ENCODE measurements around the gene PSMC3IP. TPM values are rescaled to one million over a fixed set of nuclear protein-coding genes. Genes with fewer than 3 reads are reported as not detected.

The PSMC3IP gene
- total RNA-seq, 1 experiment from 2014 or later: 23.3 TPM

DNA sequence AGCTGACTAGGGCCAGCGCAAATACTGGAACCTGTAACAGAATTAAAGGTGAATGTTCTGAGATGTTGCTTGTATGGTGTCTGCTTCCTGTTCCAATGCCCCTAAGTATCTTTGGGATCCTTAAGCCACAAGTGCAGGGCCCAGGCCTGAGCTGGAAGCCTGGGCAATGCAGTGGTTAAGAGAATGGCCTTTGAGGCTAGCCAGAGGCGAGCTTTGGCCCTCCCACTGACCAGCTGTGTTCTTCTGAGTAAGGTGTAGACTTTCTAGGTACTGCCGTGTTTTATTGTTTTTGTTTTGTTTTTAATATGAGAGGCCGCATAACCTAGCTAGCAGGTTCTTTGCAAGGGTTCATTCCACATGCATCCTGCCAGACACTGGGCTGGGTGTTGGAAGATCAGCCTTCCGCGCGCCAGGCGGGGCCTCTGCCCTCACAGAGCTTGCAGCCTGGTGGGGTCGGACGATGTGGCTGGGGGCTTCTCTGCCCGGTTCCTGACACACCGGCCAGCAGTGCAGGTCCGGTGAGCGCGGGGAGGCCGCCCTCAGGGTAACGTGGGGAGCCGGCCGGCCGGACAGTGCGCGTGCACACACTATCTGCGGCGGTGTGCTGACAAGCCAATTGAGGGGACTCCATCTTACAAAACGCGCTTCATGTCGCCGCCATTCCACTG lies 11.2 kb downstream of the PSMC3IP start:
- H3K9me3 Mint-ChIP-seq: no peaks in the 10 kb centered on the region
- peak overlapping the region; percentile 86 for H3K27ac Mint-ChIP-seq
- peaks cover 25% of the 10 kb centered on the region for H3K36me3 Mint-ChIP-seq
- TF ChIP-seq CREM (CRISPR knock-in tag; IDR thresholded peaks at IDR 0.05) (0 out of 2 replicates have a peak, but pooled peaks have one; percentile 27), FOXK1 (CRISPR knock-in tag; IDR thresholded peaks at IDR 0.05) (0 out of 2 replicates have a peak, but pooled peaks have one; percentile 14), ELF4 (CRISPR knock-in tag; IDR thresholded peaks at IDR 0.05; ENCODE audit: low read depth) (no peak)
- TF ChIP-seq, protein P1, sequence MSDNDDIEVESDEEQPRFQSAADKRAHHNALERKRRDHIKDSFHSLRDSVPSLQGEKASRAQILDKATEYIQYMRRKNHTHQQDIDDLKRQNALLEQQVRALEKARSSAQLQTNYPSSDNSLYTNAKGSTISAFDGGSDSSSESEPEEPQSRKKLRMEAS (CRISPR knock-in tag; IDR thresholded peaks at IDR 0.05): no peak
- H3K27me3 Mint-ChIP-seq (ENCODE audit: low read depth): no peaks in the 10 kb centered on the region
- DNase-seq (ENCODE audit: low spot score) (no peak), ATAC-seq (no peak; the same call in 1 of the 2 replicates)
- ChIA-PET POLR2A (interaction anchor here (0.6 kb wide), 1 partner anchor 83 kb away, joined by 3 read pairs; no protein-coding TSS in a partner anchor), CTCF (interaction anchor here (0.6 to 3.4 kb wide), 5 partner anchors 12 to 200 kb away, joined by 3 to 30 read pairs (median 4); partner anchors contain the start of gene PSMC3IP)
- H3K4me1 Mint-ChIP-seq: peaks cover 22% of the 10 kb centered on the region
- H3K4me3 Mint-ChIP-seq: peak overlapping the region; percentile 94

DNA sequence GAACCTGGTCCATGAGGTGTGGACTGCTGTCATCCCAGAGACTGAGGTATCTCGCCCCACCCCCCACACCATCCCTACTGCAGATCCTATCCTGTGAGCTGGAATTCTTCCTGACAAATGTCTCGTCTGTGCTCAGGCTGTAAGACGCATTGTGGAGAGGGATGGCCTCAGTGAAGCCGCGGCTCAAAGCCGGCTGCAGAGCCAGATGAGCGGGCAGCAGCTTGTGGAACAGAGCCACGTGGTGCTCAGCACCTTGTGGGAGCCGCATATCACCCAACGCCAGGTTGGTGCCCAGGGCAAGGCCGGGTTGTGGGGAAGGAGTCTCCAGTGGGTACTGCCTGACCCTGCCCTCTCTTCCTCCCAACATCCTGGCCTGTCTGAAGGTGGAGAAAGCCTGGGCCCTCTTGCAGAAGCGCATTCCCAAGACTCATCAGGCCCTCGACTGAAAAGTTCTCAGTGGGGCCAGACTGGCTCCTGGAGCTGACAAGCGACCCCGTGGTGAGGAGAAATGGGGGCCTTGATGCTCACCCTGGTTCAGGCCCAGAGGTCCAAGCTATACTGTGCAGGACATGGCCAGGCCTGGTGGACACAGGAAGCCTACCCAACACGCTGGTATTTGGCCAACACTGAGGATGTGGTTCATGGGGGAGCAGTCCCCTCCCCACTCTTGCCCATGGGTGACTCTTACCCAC lies 11.9 kb downstream of the PSMC3IP start:
- peaks cover 22% of the 10 kb centered on the region for H3K4me1 Mint-ChIP-seq
- peak overlapping the region; percentile 94 for H3K4me3 Mint-ChIP-seq
- no peak overlapping the region for H3K27ac Mint-ChIP-seq
- no peaks in the 10 kb centered on the region for H3K27me3 Mint-ChIP-seq (ENCODE audit: low read depth)
- H3K9me3 Mint-ChIP-seq: no peaks in the 10 kb centered on the region
- DNase-seq (ENCODE audit: low spot score): no peak
- ChIA-PET POLR2A (interaction anchor here (0.6 kb wide), 1 partner anchor 83 kb away, joined by 3 read pairs; no protein-coding TSS in a partner anchor), CTCF (interaction anchor here (1.1 to 3.4 kb wide), 2 partner anchors 12 to 38 kb away, joined by 3 to 30 read pairs; partner anchors contain the start of gene PSMC3IP)
- peaks cover 18% of the 10 kb centered on the region for H3K36me3 Mint-ChIP-seq
- no peak for ATAC-seq
- TF ChIP-seq ZBTB21 (CRISPR knock-in tag; IDR thresholded peaks at IDR 0.05; ENCODE audit: borderline replicate concordance) (no peak), ATF1 (CRISPR knock-in tag; IDR thresholded peaks at IDR 0.05) (no peak), KAT7 (CRISPR knock-in tag; IDR thresholded peaks at IDR 0.05; ENCODE audit: borderline replicate concordance) (no peak), GTF2I (CRISPR knock-in tag; conservative IDR thresholded peaks at IDR 0.05) (no peak), ESRRA (CRISPR knock-in tag; IDR thresholded peaks at IDR 0.05; ENCODE audit: borderline replicate concordance) (no peak), NFYB (CRISPR knock-in tag; conservative IDR thresholded peaks at IDR 0.05; ENCODE audit: low read depth) (no peak), ZNF121 (CRISPR knock-in tag; IDR thresholded peaks at IDR 0.05) (no peak), NFATC4 (CRISPR knock-in tag; IDR thresholded peaks at IDR 0.05) (no peak), SP1 (CRISPR knock-in tag; conservative IDR thresholded peaks at IDR 0.05) (no peak)
- TF ChIP-seq, protein P2, sequence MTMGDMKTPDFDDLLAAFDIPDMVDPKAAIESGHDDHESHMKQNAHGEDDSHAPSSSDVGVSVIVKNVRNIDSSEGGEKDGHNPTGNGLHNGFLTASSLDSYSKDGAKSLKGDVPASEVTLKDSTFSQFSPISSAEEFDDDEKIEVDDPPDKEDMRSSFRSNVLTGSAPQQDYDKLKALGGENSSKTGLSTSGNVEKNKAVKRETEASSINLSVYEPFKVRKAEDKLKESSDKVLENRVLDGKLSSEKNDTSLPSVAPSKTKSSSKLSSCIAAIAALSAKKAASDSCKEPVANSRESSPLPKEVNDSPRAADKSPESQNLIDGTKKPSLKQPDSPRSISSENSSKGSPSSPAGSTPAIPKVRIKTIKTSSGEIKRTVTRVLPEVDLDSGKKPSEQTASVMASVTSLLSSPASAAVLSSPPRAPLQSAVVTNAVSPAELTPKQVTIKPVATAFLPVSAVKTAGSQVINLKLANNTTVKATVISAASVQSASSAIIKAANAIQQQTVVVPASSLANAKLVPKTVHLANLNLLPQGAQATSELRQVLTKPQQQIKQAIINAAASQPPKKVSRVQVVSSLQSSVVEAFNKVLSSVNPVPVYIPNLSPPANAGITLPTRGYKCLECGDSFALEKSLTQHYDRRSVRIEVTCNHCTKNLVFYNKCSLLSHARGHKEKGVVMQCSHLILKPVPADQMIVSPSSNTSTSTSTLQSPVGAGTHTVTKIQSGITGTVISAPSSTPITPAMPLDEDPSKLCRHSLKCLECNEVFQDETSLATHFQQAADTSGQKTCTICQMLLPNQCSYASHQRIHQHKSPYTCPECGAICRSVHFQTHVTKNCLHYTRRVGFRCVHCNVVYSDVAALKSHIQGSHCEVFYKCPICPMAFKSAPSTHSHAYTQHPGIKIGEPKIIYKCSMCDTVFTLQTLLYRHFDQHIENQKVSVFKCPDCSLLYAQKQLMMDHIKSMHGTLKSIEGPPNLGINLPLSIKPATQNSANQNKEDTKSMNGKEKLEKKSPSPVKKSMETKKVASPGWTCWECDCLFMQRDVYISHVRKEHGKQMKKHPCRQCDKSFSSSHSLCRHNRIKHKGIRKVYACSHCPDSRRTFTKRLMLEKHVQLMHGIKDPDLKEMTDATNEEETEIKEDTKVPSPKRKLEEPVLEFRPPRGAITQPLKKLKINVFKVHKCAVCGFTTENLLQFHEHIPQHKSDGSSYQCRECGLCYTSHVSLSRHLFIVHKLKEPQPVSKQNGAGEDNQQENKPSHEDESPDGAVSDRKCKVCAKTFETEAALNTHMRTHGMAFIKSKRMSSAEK (CRISPR knock-in tag; IDR thresholded peaks at IDR 0.05; ENCODE audit: borderline replicate concordance): no peak
- TF ChIP-seq, protein P3, sequence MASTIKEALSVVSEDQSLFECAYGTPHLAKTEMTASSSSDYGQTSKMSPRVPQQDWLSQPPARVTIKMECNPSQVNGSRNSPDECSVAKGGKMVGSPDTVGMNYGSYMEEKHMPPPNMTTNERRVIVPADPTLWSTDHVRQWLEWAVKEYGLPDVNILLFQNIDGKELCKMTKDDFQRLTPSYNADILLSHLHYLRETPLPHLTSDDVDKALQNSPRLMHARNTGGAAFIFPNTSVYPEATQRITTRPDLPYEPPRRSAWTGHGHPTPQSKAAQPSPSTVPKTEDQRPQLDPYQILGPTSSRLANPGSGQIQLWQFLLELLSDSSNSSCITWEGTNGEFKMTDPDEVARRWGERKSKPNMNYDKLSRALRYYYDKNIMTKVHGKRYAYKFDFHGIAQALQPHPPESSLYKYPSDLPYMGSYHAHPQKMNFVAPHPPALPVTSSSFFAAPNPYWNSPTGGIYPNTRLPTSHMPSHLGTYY (CRISPR knock-in tag; IDR thresholded peaks at IDR 0.05): no peak
- TF ChIP-seq, protein P4, sequence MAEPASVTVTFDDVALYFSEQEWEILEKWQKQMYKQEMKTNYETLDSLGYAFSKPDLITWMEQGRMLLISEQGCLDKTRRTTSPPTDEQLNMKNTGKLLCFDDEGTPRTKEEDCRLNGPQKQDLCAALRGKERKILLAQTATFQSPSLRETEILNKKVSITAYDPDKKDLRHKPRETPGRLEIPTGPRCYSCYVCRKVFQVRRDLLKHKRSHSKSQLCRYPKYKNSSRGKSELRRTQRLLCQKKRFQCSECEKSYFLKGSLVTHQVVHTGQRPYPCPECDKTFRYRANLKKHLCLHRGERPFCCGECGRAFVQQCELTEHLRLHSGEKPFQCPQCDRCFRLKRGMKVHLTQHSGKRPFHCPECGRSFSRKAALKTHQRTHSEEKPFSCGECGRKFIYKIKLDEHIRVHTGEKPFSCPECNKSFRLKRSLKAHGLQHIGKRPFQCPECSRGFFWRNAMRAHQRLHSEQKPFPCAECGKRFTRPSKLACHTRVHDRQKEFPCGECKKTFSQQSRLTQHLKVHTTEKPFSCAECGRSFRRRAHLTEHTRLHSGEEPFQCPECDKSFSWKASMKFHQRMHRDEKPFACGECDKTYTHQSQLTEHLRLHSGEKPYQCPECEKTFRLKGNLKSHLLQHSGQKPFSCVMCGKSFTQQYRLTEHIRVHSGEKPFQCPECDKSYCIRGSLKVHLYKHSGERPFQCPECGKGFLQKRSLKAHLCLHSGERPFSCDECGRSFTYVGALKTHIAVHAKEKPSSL (CRISPR knock-in tag; conservative IDR thresholded peaks at IDR 0.05): no peak
- TF ChIP-seq, protein P5, sequence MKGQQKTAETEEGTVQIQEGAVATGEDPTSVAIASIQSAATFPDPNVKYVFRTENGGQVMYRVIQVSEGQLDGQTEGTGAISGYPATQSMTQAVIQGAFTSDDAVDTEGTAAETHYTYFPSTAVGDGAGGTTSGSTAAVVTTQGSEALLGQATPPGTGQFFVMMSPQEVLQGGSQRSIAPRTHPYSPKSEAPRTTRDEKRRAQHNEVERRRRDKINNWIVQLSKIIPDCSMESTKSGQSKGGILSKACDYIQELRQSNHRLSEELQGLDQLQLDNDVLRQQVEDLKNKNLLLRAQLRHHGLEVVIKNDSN (CRISPR knock-in tag; IDR thresholded peaks at IDR 0.05): no peak
- TF ChIP-seq, protein P6, sequence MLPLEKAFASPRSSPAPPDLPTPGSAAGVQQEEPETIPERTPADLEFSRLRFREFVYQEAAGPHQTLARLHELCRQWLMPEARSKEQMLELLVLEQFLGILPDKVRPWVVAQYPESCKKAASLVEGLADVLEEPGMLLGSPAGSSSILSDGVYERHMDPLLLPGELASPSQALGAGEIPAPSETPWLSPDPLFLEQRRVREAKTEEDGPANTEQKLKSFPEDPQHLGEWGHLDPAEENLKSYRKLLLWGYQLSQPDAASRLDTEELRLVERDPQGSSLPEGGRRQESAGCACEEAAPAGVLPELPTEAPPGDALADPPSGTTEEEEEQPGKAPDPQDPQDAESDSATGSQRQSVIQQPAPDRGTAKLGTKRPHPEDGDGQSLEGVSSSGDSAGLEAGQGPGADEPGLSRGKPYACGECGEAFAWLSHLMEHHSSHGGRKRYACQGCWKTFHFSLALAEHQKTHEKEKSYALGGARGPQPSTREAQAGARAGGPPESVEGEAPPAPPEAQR (CRISPR knock-in tag; IDR thresholded peaks at IDR 0.05): no peak
- TF ChIP-seq, protein P7, sequence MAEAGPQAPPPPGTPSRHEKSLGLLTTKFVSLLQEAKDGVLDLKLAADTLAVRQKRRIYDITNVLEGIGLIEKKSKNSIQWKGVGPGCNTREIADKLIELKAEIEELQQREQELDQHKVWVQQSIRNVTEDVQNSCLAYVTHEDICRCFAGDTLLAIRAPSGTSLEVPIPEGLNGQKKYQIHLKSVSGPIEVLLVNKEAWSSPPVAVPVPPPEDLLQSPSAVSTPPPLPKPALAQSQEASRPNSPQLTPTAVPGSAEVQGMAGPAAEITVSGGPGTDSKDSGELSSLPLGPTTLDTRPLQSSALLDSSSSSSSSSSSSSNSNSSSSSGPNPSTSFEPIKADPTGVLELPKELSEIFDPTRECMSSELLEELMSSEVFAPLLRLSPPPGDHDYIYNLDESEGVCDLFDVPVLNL (CRISPR knock-in tag; IDR thresholded peaks at IDR 0.05; ENCODE audit: borderline replicate concordance, low read depth): no peak
- TF ChIP-seq, protein P8, sequence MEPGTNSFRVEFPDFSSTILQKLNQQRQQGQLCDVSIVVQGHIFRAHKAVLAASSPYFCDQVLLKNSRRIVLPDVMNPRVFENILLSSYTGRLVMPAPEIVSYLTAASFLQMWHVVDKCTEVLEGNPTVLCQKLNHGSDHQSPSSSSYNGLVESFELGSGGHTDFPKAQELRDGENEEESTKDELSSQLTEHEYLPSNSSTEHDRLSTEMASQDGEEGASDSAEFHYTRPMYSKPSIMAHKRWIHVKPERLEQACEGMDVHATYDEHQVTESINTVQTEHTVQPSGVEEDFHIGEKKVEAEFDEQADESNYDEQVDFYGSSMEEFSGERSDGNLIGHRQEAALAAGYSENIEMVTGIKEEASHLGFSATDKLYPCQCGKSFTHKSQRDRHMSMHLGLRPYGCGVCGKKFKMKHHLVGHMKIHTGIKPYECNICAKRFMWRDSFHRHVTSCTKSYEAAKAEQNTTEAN (CRISPR knock-in tag; IDR thresholded peaks at IDR 0.05): no peak

Measured in WTC11 (cell line).